HG03521 (cell line): Measurements from ENCODE around the gene SH2B2.
"Not testable (repeated sequence)": the region's sequence is repeated elsewhere in the genome, so short reads cannot be mapped to it uniquely, and the experiment has no call there.

Source experiments
- ATAC-seq: cut with Tn5 transposase; IDR thresholded peaks from one replicate; pipeline ENCODE4 v1.9.1; 2021; ENCODE audit warnings: mild to moderate bottlenecking, moderate library complexity; ENCODE audit not compliant: unreplicated experiment

Gene SH2B2

DNA sequence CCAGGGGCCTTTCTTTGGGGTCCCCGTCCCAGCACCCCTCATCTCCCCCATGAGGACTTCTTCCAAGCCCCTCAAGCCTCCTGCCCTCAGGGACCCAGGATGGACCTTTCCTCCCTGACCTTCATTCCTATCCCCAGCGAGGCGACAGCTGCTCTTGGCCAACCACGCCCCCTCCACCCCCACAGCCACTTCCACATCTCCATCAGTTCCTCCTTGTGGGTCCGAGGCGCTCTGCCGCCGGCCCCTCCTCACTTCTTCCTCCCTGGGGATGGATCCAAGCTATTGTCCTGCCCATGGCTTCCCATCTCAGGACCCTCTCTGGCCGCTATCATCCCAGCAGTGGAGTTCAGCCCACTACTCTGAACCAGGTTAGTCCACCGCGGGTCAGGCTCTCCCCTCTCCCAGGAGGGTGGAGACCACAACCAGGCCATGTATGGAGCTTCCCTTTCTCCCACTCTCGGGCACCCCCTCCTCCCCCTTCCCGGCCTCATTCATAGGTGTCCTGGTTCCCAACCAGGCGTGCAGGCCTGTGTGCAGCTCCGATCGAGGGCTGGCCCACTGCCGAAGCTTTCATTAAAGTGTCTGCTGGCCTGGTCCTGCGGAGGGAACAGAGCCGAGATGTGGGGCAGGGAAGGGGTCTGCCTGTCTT is 1.7 kb upstream of the SH2B2 start:
- ATAC-seq, result no peak

DNA sequence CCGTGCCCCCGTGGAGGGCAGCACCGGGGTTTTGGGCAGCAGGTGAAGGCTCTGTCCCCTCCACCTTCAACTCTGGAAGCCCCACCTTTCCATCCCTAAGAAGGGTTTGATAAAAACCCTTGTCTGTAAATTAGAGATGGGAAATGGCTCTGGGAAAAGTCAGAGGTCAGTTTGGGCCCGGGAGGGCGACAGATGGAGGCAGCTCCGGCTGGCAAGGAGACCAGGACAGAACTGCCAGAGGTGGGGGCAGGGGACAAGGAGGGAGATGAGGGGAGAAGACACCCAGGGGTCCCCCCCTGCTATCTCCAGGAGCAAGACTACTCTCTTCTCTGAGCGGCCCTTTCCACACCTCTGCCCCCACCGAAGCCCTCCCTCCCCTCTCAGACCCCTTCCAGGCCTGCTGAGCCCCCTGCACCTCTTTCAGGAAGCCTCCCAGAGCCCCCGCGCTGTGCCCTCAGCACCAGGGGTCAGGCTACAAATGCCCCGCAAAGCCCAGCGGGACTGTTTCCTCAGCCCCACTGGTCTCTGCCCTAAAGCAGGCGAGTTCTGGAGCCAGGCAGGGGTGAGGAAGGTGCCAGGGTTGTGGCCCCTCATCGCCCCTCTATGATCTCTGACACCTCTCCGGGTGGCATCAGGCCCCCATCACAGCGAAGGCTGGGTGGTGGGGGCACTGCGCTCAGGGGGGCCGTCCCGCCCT is 980 bp upstream of the SH2B2 start:
- no peak for ATAC-seq

DNA sequence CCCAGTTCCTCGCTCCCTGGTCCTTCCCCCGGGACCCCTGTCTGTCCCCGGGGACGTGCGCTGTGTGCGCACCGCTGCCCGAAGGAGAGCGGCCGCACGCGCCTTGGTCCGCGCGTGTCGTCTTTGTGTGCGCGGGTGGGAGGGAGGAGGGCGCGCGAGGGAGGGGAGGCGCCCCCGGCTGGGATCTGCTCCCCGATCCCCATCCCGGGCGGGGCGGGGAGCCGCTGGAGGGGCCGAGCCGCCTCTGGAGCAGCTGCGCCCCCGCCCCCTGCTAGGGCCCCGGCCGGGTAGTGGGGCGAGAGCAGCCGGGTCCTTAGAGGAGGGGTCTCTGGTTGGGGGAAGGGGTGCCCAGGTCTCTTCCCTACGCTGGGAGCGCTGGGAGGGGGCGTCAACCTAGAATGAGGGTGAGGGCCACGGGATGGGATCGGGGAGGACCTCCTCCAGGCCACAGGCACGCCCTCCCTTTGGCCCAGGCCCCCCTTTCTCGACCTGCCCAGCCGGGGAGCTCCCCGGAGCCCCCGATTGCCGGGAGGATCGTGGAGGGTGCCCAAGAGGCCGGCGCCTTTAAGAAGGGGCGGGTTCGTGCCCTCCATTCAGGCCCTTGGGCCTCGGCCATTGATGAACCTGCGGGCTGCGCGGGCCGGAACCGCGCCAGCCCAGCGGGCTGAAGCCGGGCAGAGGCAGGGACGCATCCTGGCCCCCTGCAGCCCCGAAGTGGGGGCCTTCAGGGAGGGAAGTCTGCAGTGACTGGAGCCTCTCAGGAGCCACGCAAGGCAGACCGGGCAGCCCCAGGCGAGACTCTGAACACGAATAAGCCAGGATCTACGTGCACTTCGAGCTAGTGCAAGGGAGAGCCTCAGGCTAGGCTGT is 678 bp downstream of the SH2B2 start:
- ATAC-seq, result no peak

DNA sequence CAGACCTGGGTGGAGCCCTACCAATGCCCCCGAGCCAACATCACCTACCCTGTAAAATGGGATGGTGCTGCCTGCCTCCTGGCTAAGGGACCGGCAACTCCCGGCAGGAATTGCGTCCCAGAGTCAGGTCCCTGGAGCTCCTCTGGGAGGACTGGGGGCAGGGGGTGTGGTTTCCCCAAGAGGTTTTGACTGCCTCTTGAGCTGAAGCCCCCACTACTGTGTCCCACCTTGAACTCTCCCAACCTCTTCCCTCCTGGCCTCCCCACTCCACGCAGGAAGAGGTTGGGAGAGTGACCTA is 1.3 kb downstream of the SH2B2 start:
- ATAC-seq, result no peak

DNA sequence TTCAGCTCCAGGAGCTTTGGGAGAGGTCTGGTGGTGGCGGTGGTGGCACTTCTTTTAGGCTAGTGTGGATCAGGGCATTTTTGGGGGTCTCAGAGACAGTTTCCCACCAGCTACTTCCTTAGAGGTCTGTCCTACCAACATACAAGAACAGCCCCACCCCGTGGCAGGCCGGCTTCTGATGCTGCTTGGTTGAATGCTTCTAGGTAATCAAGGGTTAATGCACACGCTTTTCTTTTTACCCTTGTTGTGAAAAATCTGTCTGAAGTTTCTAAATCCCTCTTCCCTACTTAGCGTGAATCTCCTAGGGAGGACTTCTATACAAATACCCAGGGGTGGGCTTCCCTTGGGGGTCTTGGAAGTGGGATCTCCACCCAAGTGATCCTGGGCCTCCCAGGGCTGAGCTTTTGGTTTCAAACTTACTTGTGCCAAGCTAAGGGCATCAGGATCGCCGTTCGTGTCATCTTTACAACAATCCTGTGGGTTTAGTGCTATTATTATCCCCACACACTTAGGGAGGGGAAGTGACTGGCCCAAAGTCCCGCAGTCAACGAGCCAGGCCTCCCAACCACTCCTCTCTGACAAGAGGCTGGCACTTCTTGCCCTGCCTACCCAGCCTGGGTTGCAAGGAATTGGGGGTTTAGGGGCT is 1.7 kb downstream of the SH2B2 start:
- ATAC-seq, result no peak

DNA sequence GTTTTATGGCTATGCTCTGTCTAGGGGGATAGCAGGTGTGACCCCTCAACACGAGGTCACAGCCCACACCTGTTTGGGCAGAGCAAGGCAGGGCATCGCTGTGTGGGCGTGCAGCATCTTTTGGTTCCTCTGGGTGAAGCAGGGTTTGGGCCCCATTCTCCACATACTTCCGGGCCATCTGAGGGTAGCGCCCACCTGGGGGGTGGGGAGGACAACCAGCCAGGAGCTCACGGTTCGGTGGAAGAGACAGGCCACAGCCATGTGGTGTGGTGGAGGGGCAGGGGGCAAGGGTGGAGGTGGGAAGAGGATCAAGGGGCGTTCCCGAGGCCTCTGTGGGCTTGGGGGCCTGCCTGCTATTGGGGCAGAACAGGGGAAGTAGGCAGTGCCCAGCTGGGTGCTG is 2.4 kb downstream of the SH2B2 start:
- ATAC-seq, result no peak

DNA sequence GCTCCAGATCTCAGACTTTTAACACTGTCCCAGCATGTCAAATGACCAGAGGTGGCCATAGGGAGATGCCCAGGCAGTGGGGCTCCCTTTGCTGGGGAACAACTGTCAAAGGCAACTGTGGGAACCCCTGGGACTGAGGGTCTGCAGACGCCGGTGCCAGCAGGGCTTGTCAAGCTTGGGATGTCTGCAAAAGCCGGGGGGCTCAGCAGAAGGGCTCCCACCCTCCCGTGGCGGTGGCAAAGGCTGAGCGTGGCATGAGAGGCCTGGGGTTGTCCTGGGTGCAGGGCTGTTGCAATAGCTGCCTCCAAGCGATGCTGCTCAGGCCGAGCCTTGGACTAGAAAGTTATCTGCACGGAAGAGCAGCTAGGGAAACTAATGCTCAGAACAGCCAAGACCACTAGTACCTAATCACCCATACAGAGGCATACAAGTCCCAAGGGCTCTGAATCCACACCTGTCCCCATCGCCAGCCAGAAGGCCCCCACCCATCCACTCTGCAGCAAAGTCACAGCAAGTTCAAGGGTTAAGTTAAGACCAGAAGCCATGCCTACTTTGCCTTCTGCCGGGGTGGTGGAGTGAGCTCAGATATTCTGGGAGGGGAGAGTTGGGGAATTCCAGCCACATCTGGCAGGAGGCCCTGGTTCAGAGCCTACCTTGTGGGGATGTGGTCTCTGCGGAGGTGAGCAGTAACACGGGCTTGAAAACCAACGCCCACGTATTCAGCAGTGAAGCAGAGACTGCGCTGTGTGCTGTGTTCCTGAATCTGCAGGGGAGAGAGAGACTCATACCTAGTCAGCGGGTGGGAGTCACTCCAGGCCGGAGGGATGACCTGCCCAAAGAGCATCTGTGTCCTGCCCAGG is 4.6 kb downstream of the SH2B2 start:
- ATAC-seq, result no peak

DNA sequence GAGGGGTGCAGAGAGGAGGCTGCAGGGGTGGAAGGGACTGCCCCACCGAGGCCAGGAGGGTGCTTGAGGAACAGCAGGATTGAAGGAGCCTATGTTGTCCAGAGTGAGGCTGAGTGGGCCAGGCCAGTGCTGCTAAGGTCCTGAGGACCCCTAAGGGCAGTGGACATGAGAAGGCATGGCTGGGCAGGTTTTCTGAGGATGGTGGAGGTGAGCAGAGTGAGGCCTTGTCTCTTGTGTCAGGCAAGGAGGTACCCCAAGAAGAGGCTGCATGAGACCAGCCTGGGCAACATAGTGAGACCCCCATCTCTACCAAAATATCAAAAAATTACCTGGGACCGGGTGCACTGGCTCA is 5.2 kb downstream of the SH2B2 start:
- ATAC-seq, result no peak

DNA sequence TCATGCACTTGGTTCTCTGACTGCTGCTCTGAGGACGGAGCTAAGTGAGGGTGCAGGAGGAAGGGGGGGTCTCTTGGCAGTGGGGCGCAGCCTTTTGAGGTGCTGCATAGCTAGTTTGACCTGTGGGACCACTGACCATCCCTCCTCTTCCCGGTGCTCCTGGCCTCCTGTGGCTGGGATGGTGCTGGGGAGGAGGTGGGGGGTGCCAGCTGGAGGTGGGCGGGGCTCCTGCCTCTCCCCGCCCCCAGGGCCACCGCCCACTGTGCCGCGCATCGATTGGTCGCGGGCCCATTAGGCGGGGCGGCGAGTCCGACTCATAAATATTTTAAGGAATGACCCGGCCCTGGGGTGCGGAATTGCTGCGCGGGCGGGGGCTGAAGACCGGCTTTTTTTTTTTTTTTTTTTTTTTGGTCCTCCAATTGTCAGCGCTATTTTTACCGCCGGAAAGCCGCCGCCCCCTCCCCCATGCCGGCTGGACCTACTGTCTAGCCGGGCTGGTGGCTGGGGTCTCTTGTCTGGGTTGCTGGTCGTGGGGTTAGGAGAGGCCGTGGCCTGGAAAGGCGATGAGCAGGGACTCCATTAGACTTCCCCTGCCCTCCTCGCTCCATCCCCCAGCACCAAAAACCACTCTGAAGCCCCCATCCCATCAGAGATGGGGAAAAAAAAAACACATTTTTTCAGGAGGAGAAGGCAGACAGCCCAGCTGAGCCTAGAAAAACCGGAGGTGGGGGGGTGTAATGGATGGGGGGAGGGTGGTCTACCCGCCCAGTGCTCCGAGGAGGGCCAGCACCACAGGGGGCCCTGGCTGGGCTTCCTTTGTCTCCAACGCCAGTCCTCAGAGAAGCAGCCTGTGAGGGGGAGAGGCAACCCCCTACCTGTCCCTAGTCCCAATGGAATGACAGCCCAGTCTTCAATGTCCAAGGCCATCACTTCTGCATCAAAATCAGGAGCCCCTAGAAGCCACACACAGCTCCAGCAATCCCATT is 6.4 kb downstream of the SH2B2 start:
- no peak for ATAC-seq

DNA sequence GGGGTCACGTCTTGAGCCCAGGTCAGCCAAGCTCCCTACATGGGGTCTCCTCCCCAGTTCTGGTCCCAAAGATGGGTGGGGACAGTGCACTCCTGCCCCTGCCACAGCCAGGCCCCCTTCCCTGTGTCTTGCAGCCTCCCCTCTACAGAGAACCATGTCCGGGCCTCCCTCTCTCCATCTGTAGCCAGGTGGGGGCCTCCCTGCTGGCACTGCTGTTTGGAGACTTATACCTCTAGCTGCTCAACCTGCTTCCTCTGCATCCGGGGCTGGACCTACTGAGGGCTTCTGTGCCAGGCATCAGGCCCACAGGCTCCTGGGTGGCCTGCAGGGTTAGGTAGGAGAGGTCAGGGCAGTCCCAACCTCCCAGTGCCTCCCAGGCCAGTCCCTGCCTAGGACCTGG is 7.9 kb downstream of the SH2B2 start:
- ATAC-seq, result no peak

DNA sequence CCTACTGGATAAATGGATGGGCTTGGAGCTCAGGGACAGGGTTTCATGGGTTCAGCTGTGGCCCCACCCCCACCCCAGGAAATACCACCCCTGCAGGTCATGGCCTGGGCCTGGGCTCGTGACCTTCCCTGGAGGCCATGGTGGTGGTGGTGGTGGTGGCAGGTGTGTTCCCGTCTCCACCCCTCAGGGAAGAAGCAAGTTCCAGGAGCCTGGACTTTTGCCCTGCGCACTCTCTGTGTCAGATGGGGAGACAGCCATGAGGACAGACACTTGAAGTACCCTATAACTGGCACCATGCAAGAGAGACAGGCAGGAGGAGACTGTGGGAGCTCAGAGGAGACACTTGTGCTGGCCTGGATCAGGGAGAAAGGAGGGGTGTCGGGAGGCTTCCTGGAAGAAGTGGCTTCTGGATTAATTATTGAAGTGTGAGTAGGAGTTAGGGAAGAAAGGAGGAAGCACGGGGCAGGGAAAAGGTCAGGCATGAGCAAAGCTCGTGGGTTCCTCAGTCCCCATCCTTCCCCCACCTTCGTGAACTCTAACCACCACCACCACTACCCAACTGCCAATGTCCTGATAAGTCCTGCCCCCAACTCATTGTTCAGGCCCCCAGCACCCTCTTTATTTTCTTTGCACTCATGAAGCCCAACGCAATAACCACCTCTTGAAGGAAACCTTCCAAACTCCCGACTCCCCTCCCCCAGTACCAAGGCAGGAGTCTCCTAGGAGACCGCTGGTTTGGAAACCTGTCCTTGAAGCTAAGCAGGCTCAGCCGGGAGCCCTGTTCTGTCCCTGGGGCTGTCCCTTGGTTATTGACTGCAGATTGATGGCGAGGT is 8.9 kb downstream of the SH2B2 start:
- no peak for ATAC-seq

DNA sequence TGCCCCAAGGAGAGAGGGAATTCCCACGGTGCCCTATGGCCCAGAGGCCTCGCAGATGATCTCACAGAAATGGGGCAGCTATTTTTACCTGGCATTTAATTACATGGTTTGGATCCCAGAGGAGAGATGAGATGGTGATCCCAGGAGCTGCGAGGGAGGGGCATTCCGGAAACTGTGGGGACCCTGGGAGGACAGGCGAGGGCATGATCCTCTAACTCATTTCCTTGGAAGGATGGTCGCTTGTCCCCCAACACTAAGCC is 9.4 kb downstream of the SH2B2 start:
- ATAC-seq, result no peak

DNA sequence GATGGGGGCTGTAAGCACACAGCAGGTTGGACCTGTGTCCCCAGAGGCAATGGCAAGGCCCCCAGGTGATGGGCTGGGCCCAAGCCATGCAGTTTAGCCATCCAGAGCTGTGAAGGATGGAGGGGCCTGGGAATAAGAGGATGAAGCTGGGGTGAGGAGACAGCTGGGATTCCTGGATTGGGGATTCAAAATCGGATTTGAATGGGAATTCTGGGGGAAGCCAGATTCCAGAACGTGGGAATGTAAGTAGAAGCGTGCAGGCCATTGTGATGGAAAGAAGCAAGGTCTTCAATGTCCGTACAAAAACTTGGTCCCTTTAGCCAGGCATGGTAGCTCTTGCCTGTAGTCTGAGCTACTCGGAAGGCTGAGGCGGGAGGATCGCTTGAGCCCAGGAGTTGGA is 9.8 kb downstream of the SH2B2 start:
- no peak for ATAC-seq

DNA sequence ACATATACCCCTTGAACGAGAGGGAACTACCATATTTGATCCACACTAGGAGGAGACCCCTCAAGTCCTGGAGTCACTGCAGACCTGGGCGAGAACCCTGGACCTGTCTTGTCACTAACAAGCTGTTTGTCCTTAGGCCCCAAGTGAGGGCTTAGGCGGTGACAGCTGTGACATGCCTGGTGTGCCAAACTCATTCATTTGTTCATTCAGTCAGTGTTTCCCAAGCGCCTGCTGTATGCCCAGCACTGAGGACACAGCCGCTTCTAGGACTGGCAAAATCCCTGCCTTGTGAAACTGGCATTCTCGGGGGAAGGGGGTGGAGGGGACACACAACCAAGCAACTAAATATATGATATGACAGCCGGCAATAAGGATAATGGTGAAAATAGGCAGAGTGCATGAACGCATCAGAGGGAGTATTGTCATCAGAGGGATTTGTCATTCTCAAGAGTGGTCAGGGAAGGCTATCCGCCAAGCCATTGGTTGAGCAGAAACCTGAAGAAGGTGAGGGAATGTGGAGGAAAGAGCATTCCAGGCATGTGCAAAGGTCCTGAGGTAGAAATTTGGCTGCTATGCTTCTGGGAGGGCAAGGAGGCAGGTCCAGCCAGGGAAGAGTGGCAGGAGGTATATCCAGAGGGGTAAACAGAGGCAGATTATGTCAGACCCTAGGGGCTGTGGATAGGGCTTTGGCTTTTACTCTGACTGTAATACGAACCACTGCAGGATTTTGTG is 11.0 kb downstream of the SH2B2 start:
- ATAC-seq, result no peak

DNA sequence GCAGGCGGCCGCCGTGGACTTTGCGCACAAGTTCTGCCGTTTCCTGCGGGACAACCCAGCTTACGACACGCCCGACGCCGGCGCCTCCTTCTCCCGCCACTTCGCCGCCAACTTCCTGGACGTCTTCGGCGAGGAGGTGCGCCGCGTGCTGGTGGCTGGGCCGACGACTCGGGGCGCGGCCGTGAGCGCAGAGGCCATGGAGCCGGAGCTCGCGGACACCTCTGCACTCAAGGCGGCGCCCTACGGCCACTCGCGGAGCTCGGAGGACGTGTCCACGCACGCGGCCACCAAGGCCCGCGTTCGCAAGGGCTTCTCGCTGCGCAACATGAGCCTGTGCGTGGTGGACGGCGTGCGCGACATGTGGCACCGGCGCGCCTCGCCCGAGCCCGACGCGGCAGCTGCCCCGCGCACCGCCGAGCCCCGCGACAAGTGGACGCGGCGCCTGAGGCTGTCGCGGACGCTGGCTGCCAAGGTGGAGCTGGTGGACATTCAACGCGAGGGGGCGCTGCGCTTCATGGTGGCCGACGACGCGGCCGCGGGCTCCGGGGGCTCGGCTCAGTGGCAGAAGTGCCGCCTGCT is 14.1 kb downstream of the SH2B2 start:
- no peak for ATAC-seq

DNA sequence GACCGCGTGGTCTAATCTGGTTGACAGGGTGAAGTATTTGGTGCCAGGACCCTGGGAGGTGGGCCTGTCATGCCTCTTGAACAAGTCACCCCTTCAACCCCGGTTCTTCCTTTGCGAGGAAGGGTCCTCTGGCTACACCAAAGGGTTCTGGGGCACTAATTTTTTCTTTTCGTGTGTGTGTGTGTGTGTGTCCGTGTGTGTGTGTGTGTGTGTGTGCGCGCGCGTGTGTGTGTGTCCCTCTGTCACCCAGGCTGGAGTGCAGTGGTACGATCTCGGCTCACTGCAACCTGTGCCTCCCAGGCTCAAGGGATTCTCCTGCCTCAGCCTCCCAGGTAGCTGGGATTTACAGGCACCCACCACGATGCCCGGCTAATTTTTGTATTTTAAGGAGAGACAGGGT is 14.7 kb downstream of the SH2B2 start:
- not testable (repeated sequence) for ATAC-seq

DNA sequence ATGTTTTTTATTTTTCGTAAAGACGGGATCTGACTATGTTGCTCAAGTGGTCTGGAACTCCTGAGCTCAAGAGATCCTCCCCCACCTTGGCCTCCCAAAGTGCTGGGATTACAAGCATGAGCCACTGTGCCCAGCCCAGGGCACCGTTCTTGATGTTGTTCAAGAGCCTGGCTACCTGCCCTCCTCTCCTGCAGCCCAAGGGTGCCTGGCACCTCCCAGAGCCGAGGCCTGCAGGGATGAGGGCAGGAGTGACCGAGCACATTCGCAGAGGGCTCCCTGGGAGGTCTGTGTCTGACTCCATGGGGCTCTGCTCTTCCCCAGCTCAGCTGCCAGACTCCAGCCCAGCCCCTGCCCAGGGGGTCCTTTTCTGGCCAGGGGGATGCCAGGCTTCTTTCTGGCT is 15.4 kb downstream of the SH2B2 start:
- no peak for ATAC-seq
